HCT116 (cell line): Measurements from ENCODE around the gene DHCR7. TPM values are rescaled to one million over a fixed set of nuclear protein-coding genes. Genes with fewer than 3 reads are reported as not detected.
A peak's percentile ranks its signal among the peaks of the same experiment; 100 is the strongest.

Experiments
- ATAC-seq: fragments of 200-7000 bp; cut with Tn5 transposase; 2 replicates; pipeline ENCODE4 v1.9.1; 2020; ENCODE audit warnings: mild to moderate bottlenecking, moderate library complexity
- BruUV-seq: library from RNA; stranded (reverse); fragments of 400-500 nt; replicated peaks from 2 replicates; lab custom pipeline; 2021; lab: Mats Ljungman, UMichigan
- CTCF ChIA-PET: fragments of 300-600 bp; sonication (Branson Sonifier 250); formaldehyde crosslinking; loops from one replicate; lab custom pipeline; 2021; ENCODE audit warnings: antibody characterized with exemption; lab: Charles Lee
- POLR2A ChIA-PET: fragments of 300-600, 350-600 bp; sonication (Branson Sonifier 250); formaldehyde crosslinking; loops from one replicate; lab custom pipeline; 2021; ENCODE audit warnings: antibody characterized with exemption; lab: Charles Lee
- RAD21 ChIA-PET, 2 experiments: fragments of 300-600 bp; sonication (Branson Sonifier 250); formaldehyde crosslinking; loops; one replicate each; lab custom pipeline; 2023; ENCODE audit warnings: low total read pairs in 2 of 2; ENCODE audit not compliant: uncharacterized antibody in 2 of 2, unreplicated experiment in 2 of 2, low non-redundant PET in 1 of 2; lab: Charles Lee
- DNase-seq: peaks from one replicate; pipeline ENCODE4 v3.0.0-alpha.2; 2010; ENCODE audit warnings: low read depth, low spot score
- H2AFZ ChIP-seq: fragments of 200-600 bp; shearing (Covaris generic), sonication (generic); 2 replicates; pipeline ENCODE4 v1.6.1; 2017; ENCODE audit warnings: low read depth, mixed run types, mixed read lengths, antibody characterized with exemption, low read length; ENCODE audit not compliant: poor library complexity, severe bottlenecking
- H3K27ac ChIP-seq: 2 replicates; pipeline ENCODE4 v1.5.1; 2012; ENCODE audit warnings: low read depth, low read length
- H3K27me3 ChIP-seq: fragments of 200-600 bp; sonication (generic); 2 replicates; pipeline ENCODE4 v1.6.1; 2016; ENCODE audit warnings: mixed run types, low read length, mixed read lengths; ENCODE audit not compliant: insufficient read depth
- H3K36me3 ChIP-seq, 2 experiments: fragments of 200-500 bp in 1 of 2; fragments of 200-600 bp in 1 of 2; sonication (Bioruptor generic) in 1 of 2; sonication (generic) in 1 of 2; 2 replicates each; pipeline versions ENCODE4 v1.5.1 to v1.6.1; 2014 to 2016; ENCODE audit warnings: low read length in 2 of 2, inconsistent platforms in 1 of 2, mixed read lengths in 1 of 2, mixed run types in 1 of 2; ENCODE audit not compliant: insufficient read depth in 2 of 2, control insufficient read depth in 1 of 2
- H3K4me1 ChIP-seq, 2 experiments: fragments of 200-600 bp in 1 of 2; sonication (generic) in 1 of 2; 2 replicates each; pipeline versions ENCODE4 v1.5.1 to v1.6.1; 2012 to 2017; ENCODE audit warnings: low read length in 2 of 2, inconsistent platforms in 1 of 2, mild to moderate bottlenecking in 1 of 2, mixed read lengths in 1 of 2, mixed run types in 1 of 2, moderate library complexity in 1 of 2; ENCODE audit not compliant: insufficient read depth in 2 of 2, control insufficient read depth in 1 of 2
- H3K4me2 ChIP-seq: fragments of 200-600 bp; sonication (generic); 2 replicates; pipeline ENCODE4 v1.6.1; 2017; ENCODE audit warnings: mixed run types, low read length, mixed read lengths
- H3K4me3 ChIP-seq, 2 experiments: fragments of 200-600 bp in 1 of 2; sonication (generic) in 1 of 2; replicated peaks in 1 of 2; 2 replicates each; pipeline ENCODE4 v1.5.1; 2011 to 2016; ENCODE audit warnings: low read length in 2 of 2, control low read depth in 1 of 2, low read depth in 1 of 2, mild to moderate bottlenecking in 1 of 2, mixed read lengths in 1 of 2, mixed run types in 1 of 2
- H3K79me2 ChIP-seq: fragments of 200-600 bp; sonication (generic); 2 replicates; pipeline ENCODE4 v1.6.1; 2017; ENCODE audit warnings: mild to moderate bottlenecking, mixed run types, low read length, moderate library complexity, mixed read lengths; ENCODE audit not compliant: insufficient read depth
- H3K9ac ChIP-seq: fragments of 200-600 bp; sonication (generic); 2 replicates; pipeline ENCODE4 v1.6.1; 2016; ENCODE audit warnings: low read length, mixed read lengths
- H3K9me2 ChIP-seq: fragments of 200-600 bp; sonication (generic), shearing (Covaris generic); 2 replicates; pipeline ENCODE4 v1.6.1; 2017; ENCODE audit warnings: mixed run types, mild to moderate bottlenecking, moderate library complexity; ENCODE audit not compliant: insufficient read depth
- H3K9me3 ChIP-seq, 2 experiments: fragments of 200-500 bp in 1 of 2; fragments of 200-600 bp in 1 of 2; sonication (Bioruptor generic) in 1 of 2; sonication (generic) in 1 of 2; 2 replicates each; pipeline ENCODE4 v1.6.1; 2014 to 2017; ENCODE audit warnings: low read length in 2 of 2, mixed read lengths in 2 of 2, inconsistent platforms in 1 of 2, low read depth in 1 of 2, mild to moderate bottlenecking in 1 of 2, mixed run types in 1 of 2, moderate library complexity in 1 of 2; ENCODE audit not compliant: control insufficient read depth in 1 of 2, insufficient read depth in 1 of 2
- H4K20me1 ChIP-seq: fragments of 200-600 bp; sonication (generic), shearing (Covaris generic); 2 replicates; pipeline ENCODE4 v1.6.1; 2017; ENCODE audit warnings: mixed run types, mild to moderate bottlenecking, moderate library complexity; ENCODE audit not compliant: insufficient read depth
- ELF1 ChIP-seq: IDR thresholded peaks from 2 replicates; pipeline ENCODE4 v1.6.1; 2012; ENCODE audit warnings: low read depth, borderline replicate concordance
- RAD21 ChIP-seq: IDR thresholded peaks from 2 replicates; pipeline ENCODE4 v1.6.1; 2012; ENCODE audit warnings: low read depth, mild to moderate bottlenecking
- SP1 ChIP-seq: IDR thresholded peaks from 2 replicates; pipeline ENCODE4 v1.6.1; 2012; ENCODE audit warnings: low read depth
- TCF7L2 ChIP-seq: IDR thresholded peaks from 2 replicates; pipeline ENCODE4 v1.7.0; 2011; ENCODE audit warnings: borderline replicate concordance, inconsistent platforms; ENCODE audit not compliant: insufficient read depth, insufficient read length; ENCODE audit errors: extremely low read depth
- intact Hi-C: fragments of 100-400 bp; cut with micrococcal nuclease; formaldehyde crosslinking; loops from 2 replicates; pipeline ENCODE4 v1.10.0; 2022
- total RNA-seq: library from RNA; stranded (reverse); gene quantifications from one replicate; pipeline ENCODE4 v1.2.1, GENCODE V29; 2021; ENCODE audit not compliant: unreplicated experiment
- TF ChIP-seq, protein P1 (sequence below), 3 experiments: fragments of 200-600 bp in 1 of 3; sonication (generic) in 1 of 3; IDR thresholded peaks in 2 of 3; conservative IDR thresholded peaks in 1 of 3; 2 replicates each; pipeline ENCODE4 v1.5.1; 2012 to 2017; ENCODE audit warnings: low read depth in 2 of 3, low read length in 2 of 3, antibody characterized with exemption in 1 of 3, borderline replicate concordance in 1 of 3, control low read depth in 1 of 3, mild to moderate bottlenecking in 1 of 3, mixed read lengths in 1 of 3, mixed run types in 1 of 3, moderate library complexity in 1 of 3; ENCODE audit not compliant: insufficient read depth in 1 of 3

DHCR7 gene
- total RNA-seq, 1 experiment from 2014 or later, result 115 TPM

GRCh38 chr11:71420455-71421241, 27.5 kb downstream of the DHCR7 start:
- intact Hi-C loops, result loop anchor here (1.0 to 2.0 kb wide), 3 partner anchors 300 to 606 kb away; no protein-coding TSS in a partner anchor
- TF ChIP-seq ELF1 (no peak), TCF7L2 (no peak), RAD21 (peak; percentile 88), SP1 (no peak)
- TF ChIP-seq, protein P1, sequence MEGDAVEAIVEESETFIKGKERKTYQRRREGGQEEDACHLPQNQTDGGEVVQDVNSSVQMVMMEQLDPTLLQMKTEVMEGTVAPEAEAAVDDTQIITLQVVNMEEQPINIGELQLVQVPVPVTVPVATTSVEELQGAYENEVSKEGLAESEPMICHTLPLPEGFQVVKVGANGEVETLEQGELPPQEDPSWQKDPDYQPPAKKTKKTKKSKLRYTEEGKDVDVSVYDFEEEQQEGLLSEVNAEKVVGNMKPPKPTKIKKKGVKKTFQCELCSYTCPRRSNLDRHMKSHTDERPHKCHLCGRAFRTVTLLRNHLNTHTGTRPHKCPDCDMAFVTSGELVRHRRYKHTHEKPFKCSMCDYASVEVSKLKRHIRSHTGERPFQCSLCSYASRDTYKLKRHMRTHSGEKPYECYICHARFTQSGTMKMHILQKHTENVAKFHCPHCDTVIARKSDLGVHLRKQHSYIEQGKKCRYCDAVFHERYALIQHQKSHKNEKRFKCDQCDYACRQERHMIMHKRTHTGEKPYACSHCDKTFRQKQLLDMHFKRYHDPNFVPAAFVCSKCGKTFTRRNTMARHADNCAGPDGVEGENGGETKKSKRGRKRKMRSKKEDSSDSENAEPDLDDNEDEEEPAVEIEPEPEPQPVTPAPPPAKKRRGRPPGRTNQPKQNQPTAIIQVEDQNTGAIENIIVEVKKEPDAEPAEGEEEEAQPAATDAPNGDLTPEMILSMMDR (IDR thresholded peaks at IDR 0.05 in 2 of 3, conservative IDR thresholded peaks at IDR 0.05 in 1 of 3; ENCODE audit: borderline replicate concordance in 1 of 3, insufficient read depth in 1 of 3, low read depth in 2 of 3, low read length in 2 of 3), result peak; percentile 84 to 92 (median 87)
- BruUV-seq, result no TSS peak
- no peak overlapping the region for H3K4me2 ChIP-seq
- DNase-seq (peak; percentile 56), ATAC-seq (peak; percentile 82)
- no peaks in the 10 kb centered on the region for H3K9me3 ChIP-seq
- ChIA-PET CTCF (interaction anchor here (0.6 to 2.8 kb wide), 4 partner anchors 32 to 334 kb away, joined by 3 to 12 read pairs (median 3); partner anchors contain the start of gene NADSYN1), POLR2A (no interaction called here), RAD21 (interaction anchor here in 1 of 2 experiments (0.9 kb wide), 1 partner anchor 300 kb away, joined by 3 read pairs; no protein-coding TSS in a partner anchor)
- H3K9ac ChIP-seq, result no peak overlapping the region
- no peaks in the 10 kb centered on the region for H3K79me2 ChIP-seq
- H2AFZ ChIP-seq, result peak overlapping the region; percentile 67
- H3K4me1 ChIP-seq, result peaks cover 0 to 5% of the 10 kb centered on the region in 2 experiments; a peak in 1 of 4 replicates
- no peak overlapping the region for H3K4me3 ChIP-seq
- H3K27me3 ChIP-seq, result peaks cover 2% of the 10 kb centered on the region; the same call in 1 of the 2 replicates
- H3K36me3 ChIP-seq, result no peaks in the 10 kb centered on the region
- H4K20me1 ChIP-seq, result no peaks in the 10 kb centered on the region
- no peak overlapping the region for H3K27ac ChIP-seq
- H3K9me2 ChIP-seq, result no peaks in the 10 kb centered on the region
